Liver (tissue), 3 donors: ENCODE results near the gene IFIT1B.
A peak's percentile ranks its signal among the peaks of the same experiment; 100 is the strongest.
"Not testable (repeated sequence)": the region's sequence is repeated elsewhere in the genome, so short reads cannot be mapped to it uniquely, and the experiment has no call there.

Source experiments
- ATF3 ChIP-seq: IDR thresholded peaks from 2 replicates; pipeline ENCODE4 v1.6.1; 2016; ENCODE audit warnings: antibody characterized with exemption
- CTCF ChIP-seq: fragments of 150-350 bp; IDR thresholded peaks from 2 replicates; pipeline ENCODE4 v1.5.1; 2017; ENCODE audit warnings: improper control_type of control experiment, low read depth, low read length; ENCODE audit not compliant: missing input control
- EGR1 ChIP-seq, 2 donors: IDR thresholded peaks; 2 replicates each; pipeline ENCODE4 v1.6.1; 2016 to 2018; ENCODE audit warnings: antibody characterized with exemption in 2 of 2, low read depth in 2 of 2
- GABPA ChIP-seq, 2 donors: IDR thresholded peaks in 1 of 2; conservative IDR thresholded peaks in 1 of 2; 2 replicates each; pipeline ENCODE4 v1.6.1; 2016; ENCODE audit warnings: antibody characterized with exemption in 2 of 2, mild to moderate bottlenecking in 1 of 2, moderate library complexity in 1 of 2
- JUND ChIP-seq, 2 donors: IDR thresholded peaks; 2 replicates each; pipeline ENCODE4 v1.6.1; 2016; ENCODE audit warnings: antibody characterized with exemption in 2 of 2
- MAX ChIP-seq: IDR thresholded peaks from 2 replicates; pipeline ENCODE4 v1.6.1; 2016; ENCODE audit warnings: antibody characterized with exemption
- NR2F2 ChIP-seq: IDR thresholded peaks from 2 replicates; pipeline ENCODE4 v1.6.1; 2016; ENCODE audit warnings: antibody characterized with exemption
- RAD21 ChIP-seq, 2 donors: IDR thresholded peaks; 2 replicates each; pipeline ENCODE4 v1.6.1; 2016; ENCODE audit warnings: antibody characterized with exemption in 2 of 2, mild to moderate bottlenecking in 2 of 2
- REST ChIP-seq: IDR thresholded peaks from 2 replicates; pipeline ENCODE4 v1.6.1; 2016; ENCODE audit warnings: antibody characterized with exemption, mild to moderate bottlenecking
- RXRA ChIP-seq, 2 donors: IDR thresholded peaks; 2 replicates each; pipeline ENCODE4 v1.6.1; 2017 to 2018; ENCODE audit warnings: antibody characterized with exemption in 2 of 2, mild to moderate bottlenecking in 1 of 2
- SP1 ChIP-seq: IDR thresholded peaks from 2 replicates; pipeline ENCODE4 v1.6.1; 2018; ENCODE audit warnings: antibody characterized with exemption, mild to moderate bottlenecking
- TAF1 ChIP-seq: conservative IDR thresholded peaks from 2 replicates; pipeline ENCODE4 v1.6.1; 2016; ENCODE audit warnings: antibody characterized with exemption, mild to moderate bottlenecking
- YY1 ChIP-seq: IDR thresholded peaks from 2 replicates; pipeline ENCODE4 v1.6.1; 2016; ENCODE audit warnings: antibody characterized with exemption, mild to moderate bottlenecking
- ZBTB33 ChIP-seq: IDR thresholded peaks from 2 replicates; pipeline ENCODE4 v1.6.1; 2016; ENCODE audit warnings: antibody characterized with exemption
- donor health status: healthy.
- donor health status: healthy.

- not testable (repeated sequence) for TF ChIP-seq CTCF; EGR1 (IDR thresholded peaks at IDR 0.05; ENCODE audit: low read depth in 2 of 2); ATF3; SP1; YY1; NR2F2; GABPA (IDR thresholded peaks at IDR 0.05 in 1 of 2, conservative IDR thresholded peaks at IDR 0.05 in 1 of 2); ZBTB33
- TF ChIP-seq JUND (IDR thresholded peaks at IDR 0.05) (peak in 1 of 2 donors; percentile 11), REST (peak; percentile 20), TAF1 (peak; percentile 25), RAD21 (IDR thresholded peaks at IDR 0.05) (peak in 1 of 2 donors; percentile 4), RXRA (IDR thresholded peaks at IDR 0.05) (peak in 1 of 2 donors; percentile 24), MAX (peak; percentile 31)
These were observed 27.1 kb upstream of the IFIT1B start for GRCh38 chr10:89350631-89351315.
